Body of pancreas (tissue), 4 donors: Measurements from ENCODE around the gene NXPH3. TPM values are rescaled to one million over a fixed set of nuclear protein-coding genes. Genes with fewer than 3 reads are reported as not detected.

Source experiments
- ATAC-seq: fragments of 150-250 bp; one replicate; pipeline ENCODE4 v1.9.1; 2016
- DNase-seq, 4 donors: peaks; one replicate each; pipeline ENCODE4 v3.0.0-alpha.2; 2019
- H3K27ac ChIP-seq, 4 donors: fragments of 200-600 bp; sonication (generic); 1 replicate in 3 of 4; 2 replicates in 1 of 4; pipeline versions ENCODE4 v1.5.1 to v1.6.1; 2016 to 2019; ENCODE audit warnings: mild to moderate bottlenecking in 1 of 4, mixed read lengths in 1 of 4, moderate library complexity in 1 of 4
- H3K27me3 ChIP-seq, 2 donors: fragments of 200-600 bp; sonication (generic); one replicate each; pipeline ENCODE4 v1.6.0; 2016; ENCODE audit warnings: mild to moderate bottlenecking in 1 of 2
- H3K36me3 ChIP-seq, 2 donors: fragments of 200-600 bp; sonication (generic); replicated peaks in 1 of 2; 2 replicates each; pipeline ENCODE4 v1.5.1; 2016; ENCODE audit warnings: low read depth in 2 of 2; ENCODE audit not compliant: insufficient read depth in 1 of 2
- H3K4me1 ChIP-seq: fragments of 200-600 bp; sonication (generic); one replicate; pipeline ENCODE4 v1.6.0; 2016
- H3K4me3 ChIP-seq, 2 donors: fragments of 200-600 bp; sonication (generic); 1 replicate in 1 of 2; 2 replicates in 1 of 2; pipeline ENCODE4 v1.5.1; 2016 to 2019
- H3K9me3 ChIP-seq, 3 donors: fragments of 200-600 bp; sonication (generic); 1 replicate in 2 of 3; 2 replicates in 1 of 3; pipeline ENCODE4 v1.5.1; 2016
- CTCF ChIP-seq, 7 experiments: fragments of 450-650 bp in 4 of 7; fragments of 200-600 bp in 3 of 7; sonication (generic) in 3 of 7; IDR thresholded peaks; one replicate each; pipeline ENCODE4 v1.5.1; 2016 to 2019; ENCODE audit warnings: antibody characterized with exemption in 7 of 7
- POLR2A ChIP-seq, 3 donors: fragments of 450-650 bp; IDR thresholded peaks; one replicate each; pipeline ENCODE4 v1.6.1; 2016; ENCODE audit warnings: antibody characterized with exemption in 3 of 3, mild to moderate bottlenecking in 2 of 3
- WGBS, 2 donors: methylation state at CpG; one replicate each; pipeline ENCODE4 v1.1.5; 2017; 5-methylcytosine and 5-hydroxymethylcytosine counted together
- intact Hi-C: fragments of 100-400 bp; cut with DNase I; formaldehyde crosslinking; loops from one replicate; pipeline ENCODE4 v1.15.1; 2023
- total RNA-seq, 2 donors: library from RNA; depleted of rRNA; stranded (reverse); fragments of >200 nt; gene quantifications; one replicate each; pipeline ENCODE4 v1.1.0, GENCODE V29; 2016

Gene NXPH3
- total RNA-seq, 2 donors from 2014 or later = 0.78 to 0.99 TPM

- TF ChIP-seq CTCF (IDR thresholded peaks at IDR 0.05) = no peak
- no peak for TF ChIP-seq POLR2A (IDR thresholded peaks at IDR 0.05)
- intact Hi-C loops = no loop called here
Observed at GRCh38 chr17:49595980-49596379, 20.3 kb downstream of the NXPH3 start.

GRCh38 chr17:49596613-49597244 lies 21.1 kb downstream of the NXPH3 start:
- Histone ChIP-seq H3K9me3 (no peaks in the 10 kb centered on the region), H3K27ac (no peak overlapping the region), H3K36me3 (peaks cover 0 to 21% of the 10 kb centered on the region in 2 donors), H3K4me3 (no peak overlapping the region), H3K27me3 (no peaks in the 10 kb centered on the region), H3K4me1 (no peaks in the 10 kb centered on the region)
- WGBS, 2 donors = 86 to 90% methylated on average over 6 of the region's 6 CpGs
- DNase-seq (no peak), ATAC-seq (no peak)
- intact Hi-C loops = no loop called here
- no peak for TF ChIP-seq POLR2A (IDR thresholded peaks at IDR 0.05)
- TF ChIP-seq CTCF (IDR thresholded peaks at IDR 0.05) = no peak

More at GRCh38 chr17:49595980-49596379, 20.3 kb downstream of the NXPH3 start:
- WGBS, 2 donors = 74 to 82% methylated on average over 4 of the region's 4 CpGs
- DNase-seq = no peak
- no peaks in the 10 kb centered on the region for H3K27me3 ChIP-seq
- H3K4me1 ChIP-seq = no peaks in the 10 kb centered on the region
- no peak for ATAC-seq
- no peak overlapping the region for H3K27ac ChIP-seq
- H3K4me3 ChIP-seq = no peak overlapping the region
- H3K36me3 ChIP-seq = peaks cover 0 to 17% of the 10 kb centered on the region in 2 donors
- no peaks in the 10 kb centered on the region for H3K9me3 ChIP-seq

GRCh38 chr17:49597436-49597835 lies 21.8 kb downstream of the NXPH3 start:
- no peaks in the 10 kb centered on the region for H3K4me1 ChIP-seq
- 75 to 76% methylated on average over 4 of the region's 4 CpGs for WGBS, 2 donors
- DNase-seq (no peak), ATAC-seq (no peak)
- no peaks in the 10 kb centered on the region for H3K27me3 ChIP-seq
- intact Hi-C loops = no loop called here
- H3K36me3 ChIP-seq = peaks cover 0 to 23% of the 10 kb centered on the region in 2 donors
- no peak overlapping the region for H3K27ac ChIP-seq
- TF ChIP-seq CTCF (IDR thresholded peaks at IDR 0.05) = no peak
- H3K4me3 ChIP-seq = no peak overlapping the region
- H3K9me3 ChIP-seq = no peaks in the 10 kb centered on the region

- ATAC-seq (no peak), DNase-seq (no peak)
- no peak overlapping the region for H3K27ac ChIP-seq
- no peaks in the 10 kb centered on the region for H3K4me1 ChIP-seq
- peaks cover 0 to 23% of the 10 kb centered on the region in 2 donors for H3K36me3 ChIP-seq
- no peak overlapping the region for H3K4me3 ChIP-seq
- no peak for TF ChIP-seq POLR2A (IDR thresholded peaks at IDR 0.05)
- no peak for TF ChIP-seq CTCF (IDR thresholded peaks at IDR 0.05)
- H3K27me3 ChIP-seq = no peaks in the 10 kb centered on the region
- H3K9me3 ChIP-seq = no peaks in the 10 kb centered on the region
- WGBS, 2 donors = 88 to 89% methylated on average over 8 of the region's 8 CpGs
- intact Hi-C loops = no loop called here
Observed at GRCh38 chr17:49597928-49598655, 22.4 kb downstream of the NXPH3 start.
